HFFc6 (cell line): Measurements from ENCODE around the gene CHRM4. TPM values are rescaled to one million over a fixed set of nuclear protein-coding genes. Genes with fewer than 3 reads are reported as not detected.

Experiments
- DNase-seq: peaks from one replicate; pipeline ENCODE4 v3.0.0-alpha.2; 2018
- H3K27ac Mint-ChIP-seq: 2 replicates; pipeline ENCODE4 v1.8.0; 2020; ENCODE audit warnings: mild to moderate bottlenecking, mixed read lengths
- H3K27me3 Mint-ChIP-seq: 2 replicates; pipeline ENCODE4 v1.8.0; 2021; ENCODE audit warnings: mild to moderate bottlenecking, moderate library complexity, mixed read lengths; ENCODE audit not compliant: insufficient read depth
- H3K36me3 Mint-ChIP-seq: 2 replicates; pipeline ENCODE4 v1.8.0; 2021; ENCODE audit warnings: low read depth, mixed read lengths
- H3K4me1 Mint-ChIP-seq: 2 replicates; pipeline ENCODE4 v1.8.0; 2020; ENCODE audit warnings: low read depth, mixed read lengths
- H3K4me3 Mint-ChIP-seq: 2 replicates; pipeline ENCODE4 v1.8.0; 2020; ENCODE audit warnings: mild to moderate bottlenecking, moderate library complexity, mixed read lengths
- H3K9me3 Mint-ChIP-seq: 2 replicates; pipeline ENCODE4 v1.8.0; 2020; ENCODE audit warnings: mild to moderate bottlenecking, mixed read lengths
- total RNA-seq, 6 experiments: library from RNA; stranded (reverse); fragmentation: NEBNext Ultra II Directional; extraction: Animal tissue kit (Norgen Biotek cat#: 25700); gene quantifications; 2 replicates in 1 of 6; 3 replicates in 5 of 6; pipeline ENCODE4 v1.2.3, GENCODE V29; 2021
- TF ChIP-seq, protein P1 (sequence below): fragments of 200-600 bp; sonication (generic); IDR thresholded peaks from 2 replicates; pipeline ENCODE4 v1.5.0; 2021; ENCODE audit warnings: antibody characterized with exemption, mild to moderate bottlenecking

CHRM4 gene
- total RNA-seq, 6 experiments from 2014 or later: not detected

DNA sequence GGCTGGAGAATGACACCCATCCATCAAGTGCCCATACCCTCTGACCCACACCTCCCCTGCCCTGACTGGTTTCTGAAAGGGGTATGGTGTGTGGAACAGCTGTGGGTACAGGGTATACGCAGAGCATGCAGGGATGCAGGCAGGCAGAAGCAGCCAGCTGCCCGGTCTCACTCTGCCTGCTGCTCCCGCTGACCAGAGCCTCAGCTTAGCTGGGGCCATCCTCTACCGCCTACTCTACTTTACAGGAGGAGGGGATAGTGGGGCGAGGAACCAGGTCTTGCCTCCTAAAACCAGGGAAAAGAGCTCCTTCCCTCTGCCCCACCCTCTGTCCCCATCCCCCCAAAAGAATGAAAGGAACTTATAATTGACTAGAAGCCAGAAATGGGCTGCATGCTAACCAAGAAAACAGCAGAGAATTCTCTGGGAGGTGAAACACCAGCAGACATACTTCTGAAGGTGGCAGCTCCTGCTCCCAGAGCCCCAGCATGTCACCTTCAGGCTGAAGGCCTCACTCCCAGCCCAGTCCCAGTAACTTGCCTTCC, 13.0 kb upstream of the CHRM4 start:
- H3K27me3 Mint-ChIP-seq: peaks cover 1% of the 10 kb centered on the region
- H3K9me3 Mint-ChIP-seq: no peaks in the 10 kb centered on the region
- H3K36me3 Mint-ChIP-seq: 0 out of 2 replicates have a peak, but pooled peaks cover 13% of the 10 kb centered on the region
- peak overlapping the region; percentile 42 for H3K27ac Mint-ChIP-seq
- peak overlapping the region; percentile 30; the same call in 1 of the 2 replicates for H3K4me3 Mint-ChIP-seq
- H3K4me1 Mint-ChIP-seq: peaks cover 16% of the 10 kb centered on the region
- TF ChIP-seq, protein P1, sequence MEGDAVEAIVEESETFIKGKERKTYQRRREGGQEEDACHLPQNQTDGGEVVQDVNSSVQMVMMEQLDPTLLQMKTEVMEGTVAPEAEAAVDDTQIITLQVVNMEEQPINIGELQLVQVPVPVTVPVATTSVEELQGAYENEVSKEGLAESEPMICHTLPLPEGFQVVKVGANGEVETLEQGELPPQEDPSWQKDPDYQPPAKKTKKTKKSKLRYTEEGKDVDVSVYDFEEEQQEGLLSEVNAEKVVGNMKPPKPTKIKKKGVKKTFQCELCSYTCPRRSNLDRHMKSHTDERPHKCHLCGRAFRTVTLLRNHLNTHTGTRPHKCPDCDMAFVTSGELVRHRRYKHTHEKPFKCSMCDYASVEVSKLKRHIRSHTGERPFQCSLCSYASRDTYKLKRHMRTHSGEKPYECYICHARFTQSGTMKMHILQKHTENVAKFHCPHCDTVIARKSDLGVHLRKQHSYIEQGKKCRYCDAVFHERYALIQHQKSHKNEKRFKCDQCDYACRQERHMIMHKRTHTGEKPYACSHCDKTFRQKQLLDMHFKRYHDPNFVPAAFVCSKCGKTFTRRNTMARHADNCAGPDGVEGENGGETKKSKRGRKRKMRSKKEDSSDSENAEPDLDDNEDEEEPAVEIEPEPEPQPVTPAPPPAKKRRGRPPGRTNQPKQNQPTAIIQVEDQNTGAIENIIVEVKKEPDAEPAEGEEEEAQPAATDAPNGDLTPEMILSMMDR: no peak
- DNase-seq: no peak

DNA sequence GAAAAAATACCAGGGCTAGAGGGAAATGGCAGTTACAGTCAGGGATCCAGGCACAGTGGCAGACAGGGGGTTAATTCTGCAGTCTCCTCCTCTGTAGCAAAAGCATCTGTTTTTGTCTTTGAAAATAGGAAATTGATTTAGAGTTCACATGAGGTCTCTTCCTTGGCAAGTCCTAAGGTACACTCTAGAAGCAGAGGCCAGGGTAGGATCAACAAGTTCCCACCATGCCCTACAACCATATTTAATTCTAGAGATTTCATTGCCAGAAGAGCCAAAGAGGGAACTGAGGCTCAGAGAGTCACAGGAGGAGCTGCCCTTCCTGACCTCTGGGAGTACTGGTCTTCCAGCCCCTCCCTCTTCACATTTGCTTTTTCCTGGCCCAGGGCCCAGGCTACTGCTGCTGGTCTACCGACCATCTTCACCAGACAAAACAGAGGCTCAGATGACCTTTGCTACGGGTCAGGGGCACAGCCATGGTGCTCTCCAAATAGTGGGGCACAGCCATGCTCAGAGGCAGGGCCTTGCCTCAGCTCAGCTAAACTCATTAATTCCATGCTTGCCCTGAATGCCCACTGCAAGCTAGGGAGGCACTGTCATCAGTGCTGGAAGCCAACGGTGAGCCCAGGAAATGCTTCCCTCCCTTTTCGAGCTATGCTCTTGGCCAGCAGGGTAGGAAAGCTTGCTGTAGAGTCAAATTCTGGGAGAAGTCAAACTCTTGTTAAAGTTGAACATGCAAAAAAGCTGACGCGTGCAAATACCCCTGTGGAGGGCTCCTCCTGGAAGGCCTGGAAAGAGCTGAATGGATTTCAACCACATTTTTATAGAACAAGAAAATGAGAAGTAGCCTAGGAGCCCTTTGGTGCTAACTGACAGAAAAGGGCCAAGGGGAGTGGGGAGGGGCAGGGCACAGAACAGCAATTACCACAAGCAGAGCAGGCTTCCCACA, 11.7 kb upstream of the CHRM4 start:
- no peak overlapping the region for H3K4me3 Mint-ChIP-seq
- DNase-seq: no peak
- 0 out of 2 replicates have a peak, but pooled peaks cover 13% of the 10 kb centered on the region for H3K36me3 Mint-ChIP-seq
- H3K27ac Mint-ChIP-seq: no peak overlapping the region
- H3K9me3 Mint-ChIP-seq: no peaks in the 10 kb centered on the region
- peaks cover 16% of the 10 kb centered on the region for H3K4me1 Mint-ChIP-seq
- peaks cover 1% of the 10 kb centered on the region for H3K27me3 Mint-ChIP-seq
- TF ChIP-seq, protein P1: no peak

DNA sequence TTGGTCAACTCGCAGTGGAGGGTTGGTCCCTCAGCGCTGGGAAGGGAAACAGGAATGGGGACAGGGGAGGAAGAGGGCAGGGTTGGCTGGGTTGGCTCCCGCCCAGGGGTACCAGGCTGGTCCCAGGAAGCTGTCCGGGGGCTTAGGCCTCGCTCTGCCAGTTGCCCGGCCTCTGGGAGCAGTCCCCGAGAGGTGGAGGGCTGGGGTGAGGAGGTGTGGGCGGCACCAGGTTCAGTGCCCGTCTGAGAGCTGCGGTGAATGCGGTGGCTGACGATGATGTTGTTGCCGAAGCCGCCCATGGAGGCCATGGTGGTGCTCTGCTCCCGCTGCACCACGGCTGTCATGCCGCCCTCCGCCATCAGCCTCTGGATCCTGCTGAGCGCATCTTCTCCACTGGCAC, 6.0 kb upstream of the CHRM4 start:
- DNase-seq: no peak

DNA sequence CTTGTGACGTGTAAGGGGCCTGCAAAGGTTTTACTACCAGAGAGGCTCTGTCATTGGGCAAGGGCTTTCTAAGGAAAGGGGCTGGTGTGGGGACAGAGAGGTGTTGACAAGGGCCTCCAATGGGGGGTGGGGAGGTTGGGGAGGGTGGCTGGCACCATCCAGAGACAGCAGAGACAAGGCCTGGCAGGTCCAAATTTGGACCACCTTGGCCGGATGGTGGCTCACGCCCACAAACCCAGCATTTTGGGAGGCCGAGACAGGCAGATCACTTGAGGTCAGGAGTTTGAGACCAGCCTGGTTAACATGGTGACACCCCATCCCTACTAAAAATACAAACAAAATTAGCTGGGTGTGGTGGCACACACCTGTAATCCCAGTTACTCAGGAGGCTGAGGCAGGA, 2.2 kb upstream of the CHRM4 start:
- Mint-ChIP-seq H3K36me3 (peaks cover 17% of the 10 kb centered on the region), H3K4me3 (no peak overlapping the region), H3K4me1 (peaks cover 10% of the 10 kb centered on the region), H3K27ac (no peak overlapping the region), H3K27me3 (peaks cover 16% of the 10 kb centered on the region), H3K9me3 (no peaks in the 10 kb centered on the region)
- no peak for DNase-seq
- TF ChIP-seq, protein P1: no peak

More for the DNA sequence above, 6.0 kb upstream of the CHRM4 start:
- Mint-ChIP-seq H3K27ac (no peak overlapping the region), H3K4me3 (no peak overlapping the region), H3K27me3 (peaks cover 9% of the 10 kb centered on the region), H3K9me3 (no peaks in the 10 kb centered on the region), H3K4me1 (peaks cover 5% of the 10 kb centered on the region), H3K36me3 (peaks cover 17% of the 10 kb centered on the region)
- TF ChIP-seq, protein P1: no peak

DNA sequence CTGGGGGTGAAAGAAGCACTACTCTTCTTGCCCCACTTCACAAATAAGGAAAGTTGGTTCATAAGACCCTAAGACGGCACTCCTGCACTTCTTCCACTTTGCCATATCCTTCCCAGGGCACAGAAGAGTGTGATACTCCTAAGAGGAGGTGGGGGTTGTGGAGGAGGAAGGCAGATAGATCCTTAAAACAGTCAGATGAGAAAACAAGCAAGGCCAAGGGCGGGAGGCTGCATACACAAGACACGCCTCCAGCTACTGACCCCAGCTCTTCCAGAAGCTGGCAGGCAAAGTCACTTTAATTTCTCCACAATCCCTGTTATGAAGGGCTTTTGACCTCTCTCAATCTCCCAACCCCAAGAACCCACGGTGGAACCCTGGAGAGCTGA, 1.6 kb upstream of the CHRM4 start:
- no peak overlapping the region for H3K27ac Mint-ChIP-seq
- H3K27me3 Mint-ChIP-seq: peaks cover 20% of the 10 kb centered on the region
- H3K4me3 Mint-ChIP-seq: peak overlapping the region; percentile 64; the same call in 1 of the 2 replicates
- TF ChIP-seq, protein P1: no peak
- DNase-seq: no peak
- no peaks in the 10 kb centered on the region for H3K9me3 Mint-ChIP-seq
- peaks cover 15% of the 10 kb centered on the region for H3K4me1 Mint-ChIP-seq
- peaks cover 17% of the 10 kb centered on the region for H3K36me3 Mint-ChIP-seq
